Fibroblast of skin of right biceps (primary cell): ENCODE data around the gene MIB2.

ENCODE experiments used
- DNase-seq: peaks from one replicate; pipeline ENCODE4 v3.0.0-alpha.2; 2013

Gene MIB2

DNA sequence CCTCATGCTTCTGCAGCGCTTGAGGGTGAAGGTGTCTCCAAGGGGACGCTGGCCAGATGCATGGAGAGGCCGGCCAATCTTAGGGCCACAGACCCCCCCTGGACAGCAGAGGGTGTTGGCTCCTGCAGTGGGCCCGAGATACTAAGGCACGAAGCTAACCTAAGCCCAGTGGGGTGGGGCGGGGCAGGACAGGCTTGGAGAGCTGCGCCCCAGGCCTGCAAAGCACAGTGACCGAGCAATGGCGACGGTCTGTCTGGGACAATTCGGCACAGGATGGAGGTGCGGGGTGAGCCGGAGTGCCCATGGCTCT, 16.6 kb upstream of the MIB2 start:
- no peak for DNase-seq

DNA sequence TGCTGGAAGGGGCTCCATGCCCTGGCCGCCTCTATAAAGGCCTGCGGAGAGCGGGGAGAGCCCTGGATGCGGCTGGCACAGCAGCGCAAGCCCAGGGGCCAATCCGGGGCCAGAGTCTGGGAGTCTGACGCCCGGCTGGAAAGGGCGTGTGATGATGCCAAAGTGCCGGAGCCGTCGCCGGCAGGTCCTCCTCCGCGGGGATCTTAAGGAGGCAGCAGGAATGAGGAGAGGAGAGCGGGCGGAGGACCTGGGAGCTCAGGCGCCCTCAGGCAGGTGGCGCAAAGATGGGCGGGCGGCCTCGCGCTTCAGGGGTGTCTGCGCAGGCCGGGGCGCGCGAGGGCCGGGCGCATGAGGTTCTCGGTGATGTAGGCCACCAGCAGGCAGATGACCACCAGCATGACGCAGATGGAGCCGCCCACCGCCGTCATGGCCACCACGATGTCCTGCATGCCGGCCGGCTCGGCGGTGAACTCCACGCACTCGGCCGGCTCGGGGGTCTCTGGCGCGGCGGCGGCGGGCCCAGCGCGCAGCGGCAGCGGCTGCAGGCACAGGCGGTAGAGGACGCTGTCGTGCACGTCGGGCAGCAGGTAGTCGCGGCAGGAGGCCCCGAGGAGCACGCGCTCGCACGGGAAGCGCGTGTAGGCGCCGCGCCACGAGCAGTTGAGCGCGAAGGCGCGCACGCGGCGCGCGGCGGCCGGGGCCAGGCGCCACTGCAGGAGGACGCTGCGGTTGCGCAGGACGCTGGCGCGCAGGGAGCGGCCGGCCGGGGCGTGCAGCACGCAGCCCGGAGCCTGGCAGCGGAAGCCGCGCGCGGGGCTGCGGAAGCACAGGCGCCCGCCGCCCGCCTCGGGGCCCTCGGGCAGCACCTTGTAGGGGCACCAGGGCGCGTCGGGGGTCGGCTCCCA, 16.0 kb upstream of the MIB2 start:
- DNase-seq, result peak; percentile 32

DNA sequence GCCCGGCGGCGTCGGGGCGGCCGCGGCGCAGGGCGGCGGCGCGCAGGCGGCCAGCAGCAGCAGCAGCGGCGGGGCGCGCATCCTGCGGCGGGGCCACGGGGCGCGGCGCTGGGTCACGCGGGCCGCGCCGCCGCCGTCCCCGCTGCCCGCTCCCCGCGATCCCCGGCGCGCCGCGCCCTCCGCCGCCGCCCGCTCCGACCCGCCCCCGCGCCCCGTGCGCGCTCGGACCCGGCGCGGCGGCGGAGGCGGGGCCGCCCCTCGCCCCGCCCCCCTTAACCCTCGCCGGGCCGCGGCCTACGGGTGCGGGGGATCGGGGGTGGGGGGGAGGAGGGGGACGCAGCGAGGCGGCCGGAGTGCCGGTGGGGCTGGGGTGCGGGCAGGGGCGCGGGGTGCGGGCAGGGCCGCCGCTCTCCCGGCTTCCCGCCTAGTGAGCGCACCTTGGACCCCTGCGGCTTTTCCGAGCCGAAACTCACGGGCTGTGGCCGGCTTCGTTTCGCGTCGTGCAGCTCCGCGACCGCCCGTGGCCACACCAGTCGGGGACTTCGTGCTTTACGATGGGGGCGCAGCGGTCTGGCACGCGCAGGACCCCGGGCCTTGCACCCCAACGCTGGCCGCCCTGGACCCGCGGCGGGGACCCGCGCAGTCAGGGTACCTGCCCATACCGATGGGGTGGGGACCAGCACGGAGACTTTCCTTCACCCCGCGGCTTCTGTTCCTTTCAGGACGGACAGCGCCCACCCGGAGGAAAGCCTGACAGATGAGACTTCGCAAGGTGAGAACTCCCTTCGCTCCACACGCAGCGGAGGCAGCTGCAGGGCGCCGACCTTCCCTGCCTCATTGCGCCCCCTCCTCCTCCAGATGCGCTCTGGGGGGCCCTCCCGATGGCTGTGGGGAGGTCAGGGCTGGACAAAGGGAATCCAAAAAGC, 15.1 kb upstream of the MIB2 start, which contains the start of gene FNDC10:
Gene FNDC10 (minus strand): TSS at position 201 of the 926 bp plus-strand sequence. CDS start 120 bp downstream, at position 81.
- DNase-seq, result no peak

DNA sequence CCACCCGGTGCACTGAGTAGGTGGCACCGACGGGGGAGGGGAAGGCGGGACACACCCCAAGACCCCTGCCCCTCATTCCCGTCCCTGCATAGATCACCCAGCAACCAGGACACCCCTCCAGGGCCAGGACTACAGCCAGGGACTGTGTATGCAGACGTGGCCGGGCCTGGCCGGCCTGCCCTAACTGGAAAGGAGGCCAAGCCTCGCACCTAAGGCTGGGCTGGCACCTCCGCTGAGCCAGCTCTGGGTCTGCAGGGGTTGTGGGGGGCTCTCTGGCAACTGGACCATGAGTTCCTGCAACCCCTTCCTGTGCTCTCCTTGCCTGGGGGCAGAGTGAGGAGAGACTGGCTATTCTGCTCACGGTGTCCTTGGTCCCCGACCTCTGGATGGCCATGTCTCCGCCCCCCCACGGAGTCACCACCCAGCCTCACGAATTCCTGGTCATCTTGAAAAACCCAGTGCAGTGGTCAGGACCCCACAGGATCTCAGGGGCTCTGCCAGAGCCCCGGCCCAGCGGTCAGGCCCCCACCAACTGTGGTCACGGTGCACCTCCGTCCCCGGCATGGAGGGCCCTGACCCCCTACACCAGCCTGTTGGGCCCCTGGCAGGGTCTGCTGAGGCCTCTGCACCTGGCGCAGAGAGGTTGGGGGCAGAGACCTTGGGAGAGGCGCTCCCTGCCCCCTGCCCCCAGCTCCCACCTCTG, 14.3 kb upstream of the MIB2 start:
- DNase-seq, result no peak

DNA sequence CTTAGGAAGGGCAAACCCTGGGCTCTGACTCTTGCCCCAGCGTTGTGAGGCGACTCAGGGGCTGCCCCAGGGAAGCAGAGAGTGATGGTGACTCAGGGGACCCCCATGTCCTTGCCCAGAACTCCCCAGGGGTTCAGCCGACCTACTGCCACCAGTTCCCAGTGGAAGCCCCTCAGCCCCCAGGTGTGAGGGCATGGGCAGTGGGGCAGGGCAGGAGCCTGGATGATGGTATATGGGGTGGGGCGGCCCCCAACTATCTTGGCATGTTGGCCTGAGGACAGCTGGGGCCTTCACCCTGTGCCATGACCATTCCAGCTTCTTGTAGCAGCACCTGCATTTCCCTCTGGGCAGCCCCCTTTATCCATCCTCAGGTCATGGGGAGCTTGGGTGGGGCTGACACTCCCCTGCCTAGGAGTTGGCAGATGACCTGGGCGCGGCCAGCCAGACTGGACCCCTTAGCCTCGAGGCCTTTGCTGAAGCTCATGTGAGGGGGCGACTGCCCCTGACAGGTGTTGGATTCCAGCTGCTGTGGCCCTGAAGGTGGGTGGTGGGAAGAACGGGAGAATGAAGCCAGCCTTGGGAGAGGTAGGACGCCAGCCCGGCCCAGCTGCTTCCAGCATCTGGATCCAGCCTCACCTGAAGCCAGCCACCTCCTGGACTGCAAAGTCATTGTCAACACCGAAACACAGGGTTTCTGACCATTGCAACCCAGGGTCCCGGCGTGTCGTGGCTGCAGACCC, 13.6 kb upstream of the MIB2 start:
- no peak for DNase-seq

DNA sequence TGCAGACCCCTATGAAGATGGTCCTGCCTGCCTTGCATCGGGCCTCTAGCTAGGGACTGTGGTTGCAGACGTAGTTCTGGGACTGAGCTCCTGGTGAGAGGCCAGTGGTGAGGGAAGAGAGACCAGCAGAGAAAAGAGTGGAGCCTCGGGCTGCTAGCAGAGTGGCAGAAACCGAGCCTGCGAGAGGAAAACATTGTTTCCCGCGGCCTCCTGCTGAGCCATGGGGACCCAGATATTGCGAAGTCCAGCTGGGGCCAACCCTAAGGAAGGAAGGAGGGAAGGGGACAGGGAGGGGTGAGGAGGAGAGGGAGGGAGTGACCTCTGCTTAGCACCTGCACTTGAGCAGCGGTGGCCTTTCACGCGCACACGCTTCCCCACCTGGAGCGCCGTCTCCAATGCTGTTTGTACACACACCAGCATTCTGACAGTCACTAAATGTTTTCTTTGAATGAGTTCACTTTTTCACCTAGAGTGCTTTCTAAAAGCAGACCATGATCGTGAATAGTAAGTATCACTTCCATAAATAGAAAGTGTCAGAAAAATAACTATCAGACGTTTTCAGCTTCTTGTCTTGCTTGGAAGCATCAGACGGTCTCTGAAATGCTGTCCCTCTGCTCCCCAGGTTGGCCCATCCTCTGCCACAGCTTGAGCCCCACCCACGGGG, 12.9 kb upstream of the MIB2 start:
- no peak for DNase-seq

DNA sequence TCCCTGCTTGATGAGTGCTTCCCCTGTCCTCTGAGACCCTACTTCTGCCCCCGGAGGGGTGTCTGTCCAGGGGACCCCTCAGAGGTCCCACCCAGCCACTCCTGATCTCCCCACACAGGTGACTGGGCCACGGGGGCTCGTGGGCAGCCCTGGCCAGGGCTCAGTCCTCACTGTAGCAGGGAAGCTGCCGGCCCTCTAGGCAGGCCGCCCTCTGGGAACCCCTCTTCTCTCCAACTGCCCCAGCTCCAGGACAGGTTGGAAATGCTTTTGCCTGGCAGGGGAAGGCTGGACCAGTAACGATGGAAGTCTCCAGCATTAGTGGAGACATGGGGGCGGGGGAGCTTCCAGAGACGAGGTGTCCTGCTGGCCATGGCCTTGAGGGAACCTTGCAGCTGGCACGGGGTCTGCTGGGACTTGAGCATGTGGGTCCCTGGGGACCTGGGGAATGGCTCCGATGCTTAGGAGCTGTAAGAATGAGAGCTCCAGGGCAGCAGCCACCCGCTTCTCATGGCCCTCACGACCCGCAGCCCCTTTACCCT, 12.3 kb upstream of the MIB2 start:
- DNase-seq, result no peak

DNA sequence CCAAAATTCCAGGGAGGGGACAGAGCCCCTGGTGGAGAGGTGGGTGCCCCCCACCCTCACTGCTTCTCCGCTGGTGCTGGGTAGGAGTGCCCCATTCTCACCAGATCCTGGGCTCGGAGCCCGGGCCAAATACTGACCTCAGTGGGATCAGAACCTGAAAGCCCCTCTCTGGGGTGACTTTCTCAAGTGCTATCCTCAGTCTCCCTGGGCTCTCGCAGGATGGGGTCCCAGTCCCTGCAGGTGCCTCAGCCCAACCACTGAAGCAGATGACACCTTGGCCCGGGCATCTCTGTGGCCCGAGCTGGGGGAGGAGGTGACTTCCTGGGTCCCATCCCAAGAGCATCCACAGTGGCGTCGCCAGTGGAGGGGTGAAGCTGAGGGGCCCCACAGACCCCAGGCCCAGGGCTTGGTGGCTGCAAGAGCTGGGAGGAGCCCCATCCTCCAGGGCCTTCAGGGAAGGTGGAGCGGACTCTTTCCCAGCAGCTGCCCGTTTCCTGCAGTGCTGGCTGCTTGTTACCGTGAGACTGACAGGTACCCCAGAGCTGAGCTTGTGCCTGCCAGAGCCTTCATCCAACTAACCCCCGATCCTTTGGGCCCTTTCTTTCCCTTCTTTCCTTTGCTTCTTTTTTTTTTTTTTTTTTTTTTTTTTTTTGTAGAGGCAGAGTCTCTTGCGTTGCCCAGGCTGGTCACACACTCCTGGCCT, 11.5 kb upstream of the MIB2 start:
- DNase-seq, result no peak

DNA sequence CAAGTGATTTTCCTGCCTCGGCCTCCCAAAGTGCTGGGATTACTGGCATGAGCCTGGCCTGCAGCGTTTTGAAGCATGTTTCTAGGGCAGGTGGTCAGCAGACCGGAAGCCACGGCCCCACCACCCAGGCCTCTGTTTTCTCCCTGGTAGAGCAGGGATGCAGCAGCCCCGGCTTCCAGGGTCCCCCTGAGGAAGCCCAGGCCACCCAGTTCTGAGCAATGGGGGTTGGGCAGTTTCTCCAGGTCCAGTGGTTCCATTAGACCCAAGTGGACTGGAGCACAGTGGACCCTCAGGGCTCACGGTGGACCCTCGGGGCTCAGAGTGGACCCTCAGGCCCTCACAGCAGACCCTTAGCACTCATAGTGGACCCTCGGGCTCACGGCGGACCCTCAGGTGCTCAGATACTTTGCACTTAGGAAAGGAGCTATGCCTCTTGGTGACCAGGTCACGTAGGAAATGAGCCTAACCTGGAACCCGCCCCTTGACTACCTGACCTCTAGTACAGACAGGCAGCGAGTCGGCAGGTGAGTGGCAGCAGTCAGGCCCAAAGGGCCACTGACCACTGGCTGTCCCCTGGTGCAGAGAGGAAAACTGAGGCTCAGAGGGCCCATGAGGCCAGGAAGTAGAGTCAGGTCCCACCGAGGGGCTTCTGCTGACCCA, 10.8 kb upstream of the MIB2 start:
- no peak for DNase-seq

DNA sequence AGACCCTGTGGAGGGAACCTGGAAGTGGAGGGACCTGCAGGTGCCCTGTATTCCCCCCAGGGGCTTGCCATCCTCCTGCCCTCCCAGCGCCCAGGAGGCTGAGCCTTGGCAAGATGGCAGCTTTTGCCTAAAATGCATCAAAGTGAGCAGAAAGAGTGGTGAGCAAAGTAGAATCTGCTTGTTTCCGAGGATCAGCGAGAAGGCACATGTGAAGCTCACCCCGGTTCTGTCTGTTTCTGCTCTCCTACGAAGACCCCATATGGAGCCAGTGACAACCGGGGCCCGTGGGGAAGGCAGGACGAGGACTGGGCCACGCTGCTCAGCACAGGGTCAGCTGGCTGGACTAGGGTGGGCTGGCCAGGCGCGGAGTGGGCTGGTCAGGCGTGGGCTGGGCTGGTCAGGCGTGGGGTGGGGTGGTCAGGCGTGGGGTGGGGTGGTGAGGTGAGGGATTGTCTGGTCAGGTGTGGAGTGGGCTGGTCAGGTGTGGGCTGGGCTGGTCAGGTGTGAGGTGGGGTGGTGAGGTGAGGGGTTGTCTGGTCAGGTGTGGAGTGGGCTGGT, 10.2 kb upstream of the MIB2 start:
- DNase-seq, result no peak

DNA sequence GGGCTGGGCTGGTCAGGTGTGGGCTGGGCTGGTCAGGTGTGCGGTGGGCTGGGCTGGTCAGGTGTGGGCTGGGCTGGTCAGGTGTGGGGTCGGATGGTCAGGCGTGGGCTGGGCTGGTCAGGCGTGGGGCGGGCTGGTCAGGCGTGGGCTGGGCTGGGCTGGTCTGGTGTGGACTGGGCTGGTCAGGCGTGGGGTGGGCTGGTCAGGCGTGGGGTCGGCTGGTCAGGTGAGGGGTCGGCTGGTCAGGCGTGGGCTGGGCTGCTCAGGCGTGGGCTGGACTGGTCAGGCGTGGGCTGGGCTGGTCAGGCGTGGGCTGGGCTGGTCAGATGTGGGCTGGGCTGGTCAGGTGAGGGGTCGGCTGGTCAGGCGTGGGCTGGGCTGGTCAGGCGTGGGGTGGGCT, 9.6 kb upstream of the MIB2 start:
- no peak for DNase-seq

DNA sequence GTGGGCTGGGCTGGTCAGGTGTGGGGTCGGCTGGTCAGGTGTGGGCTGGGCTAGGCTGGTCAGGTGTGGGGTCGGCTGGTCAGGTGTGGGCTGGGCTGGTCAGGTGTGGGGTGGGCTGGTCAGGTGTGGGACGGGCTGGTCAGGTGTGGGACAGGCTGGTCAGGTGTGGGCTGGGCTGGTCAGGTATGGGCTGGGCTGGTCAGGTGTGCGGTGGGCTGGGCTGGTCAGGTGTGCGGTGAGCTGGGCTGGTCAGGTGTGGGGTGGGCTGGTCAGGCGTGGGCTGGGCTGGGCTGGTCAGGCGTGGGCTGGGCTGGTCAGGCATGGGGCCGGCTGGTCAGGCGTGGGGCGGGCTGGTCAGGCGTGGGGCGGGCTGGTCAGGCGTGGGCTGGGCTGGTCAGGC, 9.1 kb upstream of the MIB2 start:
- DNase-seq, result no peak

DNA sequence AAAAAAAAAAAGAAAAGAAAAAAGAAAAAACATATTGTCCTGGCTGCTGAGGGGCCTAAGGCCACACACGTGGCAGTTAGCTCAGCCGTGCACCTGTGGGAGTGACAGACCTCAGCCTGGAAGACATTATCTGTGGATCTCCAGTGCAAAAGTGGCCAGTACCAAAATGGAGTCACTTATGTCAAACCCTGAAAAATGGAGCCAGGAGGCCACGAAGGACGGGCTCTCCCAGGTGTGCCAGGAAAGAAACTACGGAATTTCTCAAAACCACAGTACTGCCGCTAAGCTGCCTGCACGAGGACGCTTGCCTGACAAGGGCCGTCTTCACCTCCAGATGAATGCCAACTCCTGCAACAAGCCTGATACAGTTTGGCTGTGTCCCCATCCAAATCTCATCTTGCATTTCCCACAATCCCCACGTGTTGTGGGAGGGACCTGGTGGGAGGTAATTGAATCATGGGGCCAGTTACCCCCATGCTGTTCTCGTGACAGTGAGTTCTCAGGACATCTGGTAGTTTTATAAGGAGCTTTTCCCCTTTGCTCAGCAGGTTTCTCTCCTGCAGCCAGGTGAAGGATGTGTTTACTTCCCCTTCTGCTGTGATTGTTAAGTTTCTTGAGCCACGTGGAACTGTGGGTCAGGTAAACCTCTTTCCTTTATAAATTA, 5.3 kb upstream of the MIB2 start:
- no peak for DNase-seq

DNA sequence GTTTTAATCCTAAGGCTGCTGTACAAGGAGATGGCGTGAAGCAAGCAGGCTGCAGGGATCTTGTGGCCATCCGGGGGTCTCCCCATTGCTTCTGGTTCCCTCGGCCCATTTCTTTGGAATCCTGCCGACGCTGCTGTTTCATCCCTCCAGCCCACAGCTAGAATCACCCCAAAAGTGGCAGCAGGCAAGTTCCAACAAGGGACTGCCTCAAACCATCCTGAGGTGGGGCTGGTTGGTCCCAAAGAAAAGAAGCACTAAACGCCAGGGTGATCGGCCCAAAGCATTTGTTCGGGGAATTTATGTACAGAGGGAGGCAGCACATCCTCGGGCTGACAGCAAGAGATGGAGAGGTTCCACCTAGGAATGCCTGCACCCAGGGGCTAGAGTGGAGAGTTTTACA, 4.5 kb upstream of the MIB2 start:
- DNase-seq, result no peak

DNA sequence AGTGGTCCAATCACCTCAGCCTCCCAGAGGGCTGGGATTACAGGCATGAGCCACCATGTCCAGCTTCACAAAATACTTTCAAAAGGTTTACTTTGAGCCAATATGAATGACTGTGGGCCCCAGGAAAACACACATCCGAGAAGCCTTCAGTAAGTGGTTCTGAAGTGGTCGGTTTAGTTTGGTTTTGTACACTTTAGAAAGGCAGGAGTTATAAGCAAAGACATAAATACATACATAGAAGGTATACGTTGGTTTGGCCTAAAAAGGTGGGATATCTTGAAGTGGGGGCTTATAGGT, 3.2 kb upstream of the MIB2 start:
- no peak for DNase-seq

DNA sequence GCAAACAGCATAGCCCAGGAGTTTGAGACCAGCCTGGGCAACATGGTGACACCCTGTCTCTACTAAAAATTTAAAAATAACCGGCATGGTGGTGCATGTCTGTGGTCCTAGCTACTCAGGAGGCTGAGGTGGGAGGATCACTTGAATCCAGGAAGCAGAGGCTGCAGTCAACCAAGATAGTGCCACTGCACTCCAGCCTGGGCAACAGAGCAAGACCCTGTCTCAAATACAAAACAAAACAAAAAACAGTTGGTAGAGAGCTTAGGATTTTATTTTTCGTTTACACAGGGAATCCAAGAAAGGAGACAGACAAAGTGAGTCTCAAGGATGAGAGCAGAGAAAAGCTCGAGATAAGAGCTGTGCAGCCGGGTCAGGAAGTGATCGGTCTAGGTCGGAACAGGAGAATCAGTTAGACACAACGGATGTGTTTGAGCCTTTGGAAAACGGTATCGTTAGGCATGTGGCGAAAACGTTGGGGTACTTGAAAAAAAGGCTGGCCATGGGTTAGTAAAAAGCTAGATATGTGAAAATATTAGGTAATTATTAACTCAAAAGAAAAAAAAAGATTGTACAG, 1.7 kb upstream of the MIB2 start:
- no peak for DNase-seq

DNA sequence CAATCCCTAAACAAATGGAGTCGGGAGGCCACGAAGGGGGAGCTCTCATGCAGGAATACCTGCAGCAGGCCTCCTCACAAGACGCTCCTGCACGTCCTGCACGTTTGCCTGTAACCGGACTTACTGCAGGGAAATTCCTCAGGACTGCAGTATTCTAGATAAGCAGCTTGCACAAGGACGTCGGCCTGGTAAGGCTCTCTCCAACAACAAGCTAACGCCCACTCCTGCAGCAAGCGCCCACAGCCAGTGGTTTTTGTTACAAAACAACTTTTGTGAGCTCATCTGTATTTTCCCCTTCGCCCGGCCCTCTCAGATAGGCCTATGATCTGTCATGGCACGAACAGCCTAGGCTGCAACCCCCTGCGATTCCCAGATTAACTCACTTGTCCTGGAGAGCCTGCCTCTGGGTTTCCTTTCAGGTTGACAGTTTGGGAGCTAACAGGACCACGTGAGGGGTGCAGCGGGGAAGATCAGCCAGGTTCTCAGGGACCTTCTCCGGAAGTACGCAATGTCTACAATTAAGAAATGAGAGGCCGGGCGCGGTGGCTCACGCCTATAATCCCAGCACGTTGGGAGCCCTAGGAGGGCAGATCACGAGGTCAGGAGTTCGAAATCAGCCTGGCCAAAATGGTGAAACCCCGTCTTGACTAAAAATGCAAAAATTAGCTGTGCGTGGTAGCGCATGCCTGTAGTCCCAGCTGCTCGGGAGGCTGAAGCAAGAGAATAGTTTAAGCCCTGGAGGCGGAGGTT, 921 bp upstream of the MIB2 start:
- DNase-seq, result peak; percentile 46

DNA sequence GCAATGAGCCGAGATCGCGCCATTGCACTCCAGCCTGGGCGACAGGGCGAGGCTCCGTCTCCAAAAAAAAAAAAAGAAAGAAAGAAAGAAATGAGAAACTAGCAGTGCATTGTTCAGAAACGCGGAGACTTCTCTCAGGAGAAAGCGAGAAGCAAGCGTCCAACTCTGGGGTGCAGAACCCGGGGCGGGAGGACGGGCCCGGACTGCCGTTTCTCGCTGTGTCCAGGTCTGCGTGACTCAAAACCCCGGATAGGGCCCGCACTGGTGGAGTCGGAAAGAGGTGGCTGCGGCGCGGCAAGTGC, 395 bp upstream of the MIB2 start:
- DNase-seq, result no peak
